ENCODE data around the gene IL20RA.

DNA sequence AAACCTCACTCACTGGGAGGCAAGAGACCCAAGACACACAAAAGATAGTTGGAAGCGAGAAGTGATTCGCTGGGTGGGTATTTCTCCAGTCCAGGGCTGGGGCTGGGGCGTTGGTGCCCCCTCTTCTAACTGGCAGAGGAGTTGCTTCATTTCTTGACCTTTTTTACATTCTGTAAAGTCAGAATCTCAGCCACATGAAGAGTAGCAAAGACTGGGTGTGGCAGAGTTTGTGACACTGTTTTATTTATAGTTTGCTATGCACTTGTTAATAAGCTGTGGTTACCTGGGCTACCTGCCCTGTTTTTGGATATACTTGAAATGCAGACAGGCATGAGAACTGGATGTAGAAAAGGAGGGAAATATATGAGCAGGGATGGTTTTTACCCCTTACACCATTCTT lies 42.3 kb downstream of the IL20RA start:
- TF ChIP-seq, protein P1, sequence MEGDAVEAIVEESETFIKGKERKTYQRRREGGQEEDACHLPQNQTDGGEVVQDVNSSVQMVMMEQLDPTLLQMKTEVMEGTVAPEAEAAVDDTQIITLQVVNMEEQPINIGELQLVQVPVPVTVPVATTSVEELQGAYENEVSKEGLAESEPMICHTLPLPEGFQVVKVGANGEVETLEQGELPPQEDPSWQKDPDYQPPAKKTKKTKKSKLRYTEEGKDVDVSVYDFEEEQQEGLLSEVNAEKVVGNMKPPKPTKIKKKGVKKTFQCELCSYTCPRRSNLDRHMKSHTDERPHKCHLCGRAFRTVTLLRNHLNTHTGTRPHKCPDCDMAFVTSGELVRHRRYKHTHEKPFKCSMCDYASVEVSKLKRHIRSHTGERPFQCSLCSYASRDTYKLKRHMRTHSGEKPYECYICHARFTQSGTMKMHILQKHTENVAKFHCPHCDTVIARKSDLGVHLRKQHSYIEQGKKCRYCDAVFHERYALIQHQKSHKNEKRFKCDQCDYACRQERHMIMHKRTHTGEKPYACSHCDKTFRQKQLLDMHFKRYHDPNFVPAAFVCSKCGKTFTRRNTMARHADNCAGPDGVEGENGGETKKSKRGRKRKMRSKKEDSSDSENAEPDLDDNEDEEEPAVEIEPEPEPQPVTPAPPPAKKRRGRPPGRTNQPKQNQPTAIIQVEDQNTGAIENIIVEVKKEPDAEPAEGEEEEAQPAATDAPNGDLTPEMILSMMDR (IDR thresholded peaks at IDR 0.05; ENCODE audit: extremely low read depth in 1 of 2, insufficient read depth in 1 of 2, low read depth in 1 of 2, low read length in 2 of 2), result no peak
- TF ChIP-seq, protein P2, sequence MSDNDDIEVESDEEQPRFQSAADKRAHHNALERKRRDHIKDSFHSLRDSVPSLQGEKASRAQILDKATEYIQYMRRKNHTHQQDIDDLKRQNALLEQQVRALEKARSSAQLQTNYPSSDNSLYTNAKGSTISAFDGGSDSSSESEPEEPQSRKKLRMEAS (IDR thresholded peaks at IDR 0.05; ENCODE audit: insufficient read depth, insufficient read length), result no peak
- TF ChIP-seq EZH2 (IDR thresholded peaks at IDR 0.05; ENCODE audit: borderline replicate concordance, low read depth, low read length, severe bottlenecking), result no peak
- TF ChIP-seq FOS (IDR thresholded peaks at IDR 0.05; ENCODE audit: borderline replicate concordance, insufficient read depth, low read length), result no peak
- no peak for TF ChIP-seq POLR2A (IDR thresholded peaks at IDR 0.05; ENCODE audit: low read depth, low read length)
- no peak for TF ChIP-seq JUN (IDR thresholded peaks at IDR 0.05; ENCODE audit: borderline replicate concordance, insufficient read depth, insufficient read length, low read depth)

All from endothelial cell of umbilical vein (primary cell).